ENCODE results near the gene TSHZ2. TPM values are rescaled to one million over a fixed set of nuclear protein-coding genes. Genes with fewer than 3 reads are reported as not detected.

Gene TSHZ2
- total RNA-seq, 1 donor from 2014 or later, result 12.6 TPM

DNA sequence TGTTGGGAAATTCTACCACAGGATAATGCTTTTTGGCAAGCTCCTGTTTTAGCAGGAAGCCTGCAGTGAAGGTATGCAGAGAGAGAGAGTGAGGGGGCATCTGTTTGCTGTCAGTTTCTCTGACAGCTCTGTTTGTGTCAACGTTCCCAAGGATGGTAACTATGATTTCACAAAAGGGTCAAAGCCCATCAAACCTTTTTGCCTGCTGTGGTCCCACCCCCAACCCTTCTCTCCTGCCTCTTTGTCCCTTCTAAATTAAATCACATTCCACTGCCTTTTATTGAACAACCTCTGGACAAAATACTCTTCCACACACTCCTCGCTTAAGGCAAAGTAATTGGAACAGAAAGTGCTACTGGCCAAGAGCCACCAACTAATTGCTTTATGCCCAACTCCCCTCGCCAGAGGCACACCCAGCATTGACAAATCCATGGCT is 128.3 kb downstream of the TSHZ2 start:
- no peaks in the 10 kb centered on the region for H3K36me3 ChIP-seq
- DNase-seq (no peak), ATAC-seq (no peak)
- intact Hi-C loops (cut with DNase I), result no loop called here
- no peaks in the 10 kb centered on the region for H3K4me1 ChIP-seq
- H3K4me3 ChIP-seq, result no peak overlapping the region
- no peaks in the 10 kb centered on the region for H3K27me3 ChIP-seq (ENCODE audit: low read depth)
- no peak overlapping the region for H3K27ac ChIP-seq
- H3K9me3 ChIP-seq, result no peaks in the 10 kb centered on the region
- TF ChIP-seq, protein P1, sequence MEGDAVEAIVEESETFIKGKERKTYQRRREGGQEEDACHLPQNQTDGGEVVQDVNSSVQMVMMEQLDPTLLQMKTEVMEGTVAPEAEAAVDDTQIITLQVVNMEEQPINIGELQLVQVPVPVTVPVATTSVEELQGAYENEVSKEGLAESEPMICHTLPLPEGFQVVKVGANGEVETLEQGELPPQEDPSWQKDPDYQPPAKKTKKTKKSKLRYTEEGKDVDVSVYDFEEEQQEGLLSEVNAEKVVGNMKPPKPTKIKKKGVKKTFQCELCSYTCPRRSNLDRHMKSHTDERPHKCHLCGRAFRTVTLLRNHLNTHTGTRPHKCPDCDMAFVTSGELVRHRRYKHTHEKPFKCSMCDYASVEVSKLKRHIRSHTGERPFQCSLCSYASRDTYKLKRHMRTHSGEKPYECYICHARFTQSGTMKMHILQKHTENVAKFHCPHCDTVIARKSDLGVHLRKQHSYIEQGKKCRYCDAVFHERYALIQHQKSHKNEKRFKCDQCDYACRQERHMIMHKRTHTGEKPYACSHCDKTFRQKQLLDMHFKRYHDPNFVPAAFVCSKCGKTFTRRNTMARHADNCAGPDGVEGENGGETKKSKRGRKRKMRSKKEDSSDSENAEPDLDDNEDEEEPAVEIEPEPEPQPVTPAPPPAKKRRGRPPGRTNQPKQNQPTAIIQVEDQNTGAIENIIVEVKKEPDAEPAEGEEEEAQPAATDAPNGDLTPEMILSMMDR (IDR thresholded peaks at IDR 0.05), result no peak

GRCh38 chr20:53101992-53102760 is 130.0 kb downstream of the TSHZ2 start:
- DNase-seq (no peak), ATAC-seq (no peak)
- H3K27me3 ChIP-seq (ENCODE audit: low read depth), result no peaks in the 10 kb centered on the region
- no peaks in the 10 kb centered on the region for H3K9me3 ChIP-seq
- no peak overlapping the region for H3K4me3 ChIP-seq
- TF ChIP-seq, protein P1 (IDR thresholded peaks at IDR 0.05), result no peak
- H3K36me3 ChIP-seq, result no peaks in the 10 kb centered on the region
- H3K27ac ChIP-seq, result no peak overlapping the region
- intact Hi-C loops (cut with DNase I), result no loop called here
- H3K4me1 ChIP-seq, result no peaks in the 10 kb centered on the region

DNA sequence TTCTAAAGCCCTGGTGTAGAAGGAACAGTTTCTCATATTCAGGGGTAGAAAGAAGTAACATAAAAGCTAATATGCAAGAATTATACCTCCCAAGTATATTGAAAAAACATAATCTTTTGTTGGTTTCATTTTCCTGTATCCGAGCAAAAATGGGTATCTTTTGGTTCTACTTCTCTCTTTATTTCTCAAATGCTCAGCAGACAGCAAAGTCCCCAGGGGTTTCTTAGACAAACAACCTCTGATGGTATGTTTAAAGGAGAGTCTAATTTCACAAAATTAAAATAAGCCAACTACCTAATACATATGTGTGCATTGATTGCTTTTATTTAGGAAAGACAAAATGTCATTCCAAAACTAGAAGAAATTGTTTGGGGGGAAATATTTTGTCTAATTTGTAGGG is 131.0 kb downstream of the TSHZ2 start:
- intact Hi-C loops (cut with DNase I), result no loop called here

GRCh38 chr20:53104884-53105283 is 132.7 kb downstream of the TSHZ2 start:
- Histone ChIP-seq H3K27me3 (ENCODE audit: low read depth) (no peaks in the 10 kb centered on the region), H3K4me1 (no peaks in the 10 kb centered on the region)

More for the DNA sequence above, 131.0 kb downstream of the TSHZ2 start:
- DNase-seq, result no peak
- Histone ChIP-seq H3K36me3 (no peaks in the 10 kb centered on the region), H3K4me3 (no peak overlapping the region), H3K4me1 (no peaks in the 10 kb centered on the region), H3K27me3 (ENCODE audit: low read depth) (no peaks in the 10 kb centered on the region), H3K9me3 (no peaks in the 10 kb centered on the region), H3K27ac (no peak overlapping the region)
- TF ChIP-seq, protein P1 (IDR thresholded peaks at IDR 0.05), result no peak
- no peak for ATAC-seq

GRCh38 chr20:53116733-53117132 is 144.6 kb downstream of the TSHZ2 start:
- H3K4me3 ChIP-seq, result no peak overlapping the region
- TF ChIP-seq, protein P1 (IDR thresholded peaks at IDR 0.05), result no peak
- H3K36me3 ChIP-seq, result no peaks in the 10 kb centered on the region
- H3K27ac ChIP-seq, result no peak overlapping the region
- ATAC-seq (no peak), DNase-seq (no peak)
- intact Hi-C loops (cut with DNase I), result no loop called here
- H3K4me1 ChIP-seq, result no peaks in the 10 kb centered on the region
- H3K9me3 ChIP-seq, result no peaks in the 10 kb centered on the region
- no peaks in the 10 kb centered on the region for H3K27me3 ChIP-seq (ENCODE audit: low read depth)

More at GRCh38 chr20:53104884-53105283, 132.7 kb downstream of the TSHZ2 start:
- Histone ChIP-seq H3K27ac (no peak overlapping the region), H3K36me3 (no peaks in the 10 kb centered on the region), H3K9me3 (no peaks in the 10 kb centered on the region), H3K4me3 (no peak overlapping the region)
- TF ChIP-seq, protein P1 (IDR thresholded peaks at IDR 0.05), result no peak
- ATAC-seq, result no peak
- no peak for DNase-seq
- intact Hi-C loops (cut with DNase I), result no loop called here
